Stimulated activated CD4-positive, alpha-beta T cell treated with anti-CD3 and anti-CD28 coated beads, TNF-alpha, amount 100 ng/mL, for 1 hour (primary cell): ENCODE results near the gene FAM200C.
A peak's percentile ranks its signal among the peaks of the same experiment; 100 is the strongest.
"Not testable (repeated sequence)": the region's sequence is repeated elsewhere in the genome, so short reads cannot be mapped to it uniquely, and the experiment has no call there.

ENCODE experiments used
- DNase-seq, 3 donors: peaks; one replicate each; pipeline ENCODE4 v3.0.0-alpha.2; 2020; ENCODE audit warnings: low read depth in 3 of 3, low spot score in 1 of 3

FAM200C gene

DNA sequence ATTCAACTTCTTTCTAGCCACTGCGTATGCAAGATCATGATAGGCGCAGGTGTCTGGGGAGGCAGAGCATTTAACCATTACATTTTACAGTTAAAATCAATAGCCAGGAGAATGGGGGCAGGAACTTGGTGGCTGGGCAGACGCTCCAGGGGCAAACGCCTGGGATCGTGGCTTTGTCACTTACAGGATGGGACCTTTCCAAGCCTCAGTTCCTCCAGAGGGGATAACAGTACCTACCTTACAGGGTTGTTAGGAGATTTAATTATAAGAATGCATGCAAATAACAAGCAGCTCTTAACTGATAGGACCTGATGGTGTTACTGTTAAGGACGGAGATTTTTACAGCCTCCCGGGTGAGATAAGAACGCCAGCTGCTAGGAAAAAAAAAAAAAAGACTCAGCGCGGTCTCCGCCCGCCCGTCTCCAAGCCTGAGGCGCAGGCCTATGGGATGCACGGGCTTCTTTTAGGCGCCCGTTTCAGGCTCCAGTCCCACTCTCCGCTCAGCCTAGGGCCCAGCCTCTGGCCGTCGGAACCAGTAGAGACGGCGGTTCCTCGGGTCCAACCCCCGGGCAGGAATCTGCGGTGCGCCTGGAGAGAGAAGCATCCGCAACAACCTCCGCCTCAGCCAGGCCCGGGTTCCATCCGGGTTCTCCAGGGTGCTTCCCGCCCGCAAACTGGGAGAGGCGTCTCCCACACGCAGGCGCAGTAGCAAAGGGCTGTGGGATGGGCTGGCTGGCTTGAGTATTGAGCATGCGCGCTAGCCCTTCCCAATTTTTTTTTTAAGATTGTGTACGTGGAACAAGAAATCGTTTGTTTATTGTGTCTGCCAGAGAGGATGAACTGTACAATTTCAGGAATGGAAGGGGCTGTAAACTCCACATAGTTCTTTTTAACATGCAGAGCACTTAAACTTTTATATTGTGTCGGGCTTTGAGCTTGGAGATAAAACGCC, at the start of gene FAM200C:
TSS of gene FAM200C (minus strand) at position 653 of the 952 bp plus-strand sequence. CDS start 4,564 bp downstream, outside the sequence.
- DNase-seq = peak; percentile 29 to 31 (median 31)

DNA sequence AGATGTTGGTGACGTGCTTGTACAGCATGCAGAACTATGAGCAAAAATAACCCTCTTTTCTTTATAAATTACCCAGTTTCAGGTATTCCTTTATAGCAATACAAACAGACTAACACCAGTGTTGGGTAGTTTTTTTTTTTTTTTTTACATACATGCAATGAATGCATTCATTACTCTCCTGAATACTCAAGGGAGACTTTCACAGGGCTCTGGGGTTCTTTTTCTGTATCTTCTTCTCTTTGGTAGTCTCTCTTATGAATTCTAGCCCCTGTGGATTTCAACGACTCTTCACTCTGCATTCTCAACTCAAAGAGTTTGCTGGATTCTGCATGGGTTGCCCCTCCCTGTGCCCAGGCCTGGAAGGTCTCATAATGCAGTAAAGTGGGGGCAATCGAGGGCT, 49.6 kb upstream of the FAM200C start:
- no peak for DNase-seq

DNA sequence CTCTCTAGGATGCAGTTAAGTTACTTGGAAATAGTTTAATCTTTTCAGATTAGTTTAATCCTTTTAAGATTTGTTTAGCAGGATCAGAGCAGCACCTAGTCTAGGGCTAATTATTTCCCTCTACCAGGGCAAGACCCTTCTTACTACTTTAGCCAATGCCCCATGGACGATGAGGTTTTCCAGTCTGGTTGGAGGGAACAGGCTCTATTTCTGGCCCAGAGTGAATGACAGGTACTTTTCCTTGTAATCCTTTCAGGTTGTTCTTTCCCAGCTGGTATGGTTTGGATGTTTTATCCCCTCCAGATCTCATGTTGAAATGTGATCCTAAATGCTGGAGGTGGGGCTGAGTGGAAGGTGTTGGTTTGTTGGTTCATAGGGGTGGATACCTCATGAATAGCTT, 49.0 kb upstream of the FAM200C start:
- no peak for DNase-seq

DNA sequence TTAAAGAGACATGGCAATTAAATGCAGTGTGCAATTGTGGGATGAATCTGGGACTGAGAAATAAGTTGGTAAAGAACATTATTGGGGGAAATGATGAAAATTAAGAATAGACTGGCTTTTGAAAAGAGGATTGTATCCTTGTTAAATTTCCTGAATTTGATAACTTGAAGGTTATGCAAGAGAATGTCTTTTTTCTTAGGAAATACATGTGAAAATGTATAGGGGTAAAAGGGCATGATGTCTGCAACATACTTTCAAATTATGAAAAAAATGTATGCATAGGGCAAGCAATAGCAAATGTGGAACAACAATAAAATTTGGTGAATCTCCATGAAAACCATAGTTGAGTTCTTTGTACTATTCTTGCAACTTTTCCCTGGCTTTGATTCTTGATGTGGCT, 45.9 kb upstream of the FAM200C start:
- DNase-seq = no peak

DNA sequence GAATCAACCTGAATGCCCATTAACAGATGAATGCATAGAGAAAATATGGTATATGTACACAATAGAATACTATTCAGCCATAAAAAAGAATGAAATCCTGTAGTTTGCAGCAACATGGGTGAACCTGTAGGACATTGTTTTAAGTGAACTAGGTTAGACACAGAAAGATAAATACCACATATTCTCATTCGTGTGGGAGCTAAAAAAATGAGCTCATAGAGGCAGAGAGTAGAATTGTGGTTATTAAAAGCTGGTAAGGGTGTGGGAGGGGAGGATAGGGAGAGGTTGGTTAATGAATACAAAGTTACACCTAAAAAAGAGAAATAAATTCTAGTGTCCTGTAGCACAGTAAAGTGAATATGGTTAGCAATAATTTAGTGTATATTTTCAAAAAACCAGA, 45.3 kb upstream of the FAM200C start:
- DNase-seq = no peak

DNA sequence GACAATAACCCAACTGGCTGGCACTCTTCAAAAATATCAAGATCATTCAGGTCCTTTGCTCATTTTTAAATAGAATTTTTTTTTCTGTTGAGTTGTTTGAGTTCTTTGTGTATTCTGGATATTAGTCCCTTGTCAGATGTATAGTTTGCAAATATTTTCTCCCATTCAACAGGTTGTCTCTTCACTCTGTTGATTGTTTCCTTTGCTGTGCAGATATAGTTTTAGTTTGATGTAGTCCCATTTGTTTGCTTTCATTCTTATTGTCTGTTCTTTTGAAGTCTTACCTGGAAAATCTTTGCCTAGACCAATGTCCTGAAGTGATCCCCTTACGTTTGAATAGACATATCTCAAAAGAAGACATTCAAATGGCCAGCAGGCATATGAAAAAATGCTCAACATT, 44.6 kb upstream of the FAM200C start:
- DNase-seq = no peak

DNA sequence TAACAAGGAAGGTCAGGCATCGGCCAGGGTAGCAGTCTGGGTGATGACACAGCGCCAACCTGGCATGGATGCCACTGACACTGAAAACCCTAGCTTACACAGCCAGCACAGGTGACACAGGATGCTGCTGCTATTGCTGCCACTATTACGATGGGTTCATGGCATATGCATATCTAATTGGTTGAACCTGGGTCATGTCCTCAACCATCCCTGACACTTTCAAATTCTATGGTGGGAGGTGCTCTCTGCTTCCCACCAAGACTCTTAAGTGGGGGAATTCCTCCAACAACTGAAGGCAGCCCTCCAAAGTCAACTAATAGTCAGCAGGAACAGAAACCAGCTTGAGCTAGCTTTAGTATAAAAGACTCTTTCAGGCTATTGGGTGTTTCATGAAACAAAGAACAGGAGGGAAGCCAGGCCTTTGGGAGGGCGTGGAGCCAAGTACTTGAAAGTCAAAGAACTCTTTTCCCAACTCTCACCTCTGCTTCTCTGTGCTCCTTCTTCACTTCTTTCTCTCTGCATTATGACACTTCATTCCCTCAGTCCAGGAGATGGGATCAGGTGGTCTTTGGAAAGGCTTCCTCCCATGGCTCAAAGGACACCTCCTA, 43.1 kb upstream of the FAM200C start:
- DNase-seq = no peak

DNA sequence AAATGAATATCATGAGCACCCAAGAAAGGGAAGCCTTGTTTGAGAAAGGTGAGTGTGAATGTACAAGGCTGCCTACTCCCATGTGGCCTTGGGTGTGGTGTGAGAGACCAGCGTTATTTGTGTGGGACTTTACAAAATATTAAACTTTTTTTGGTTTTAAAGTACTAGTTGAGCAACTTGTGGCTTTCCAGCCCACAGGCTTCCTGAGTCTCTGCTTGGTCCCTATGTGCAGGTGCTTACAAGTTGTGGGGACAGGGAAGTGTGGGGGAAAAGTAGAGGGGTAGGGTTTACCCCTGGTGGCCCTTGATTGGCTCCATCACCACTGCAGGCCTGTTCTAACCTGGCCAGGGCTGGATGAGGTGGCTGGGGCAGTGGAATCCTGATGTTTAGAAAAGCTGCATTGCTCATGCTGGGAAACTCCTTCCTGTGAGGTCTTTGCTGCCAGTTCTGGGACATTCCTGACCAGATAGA, 41.5 kb upstream of the FAM200C start:
- DNase-seq = no peak

DNA sequence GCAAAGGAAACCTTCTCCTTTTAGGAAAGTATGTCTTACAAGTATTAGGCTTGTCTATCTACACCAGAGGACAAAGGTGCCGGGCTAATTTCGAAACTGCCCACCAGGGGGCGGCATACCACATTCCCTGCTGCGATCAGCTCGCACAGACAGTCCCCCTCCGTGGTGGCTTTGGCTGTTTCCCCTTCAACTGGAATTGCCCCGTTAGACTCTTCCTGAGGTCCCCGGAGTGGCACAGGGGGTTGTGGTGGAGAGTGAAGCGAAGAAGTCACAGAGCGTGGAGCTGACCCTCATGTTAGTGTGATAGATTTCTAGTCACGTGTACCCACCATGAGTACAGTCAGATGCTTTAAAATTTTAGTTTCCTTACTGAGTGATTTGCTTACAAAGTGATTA, 39.3 kb upstream of the FAM200C start:
- DNase-seq = peak; percentile 73 to 95 (median 80)

DNA sequence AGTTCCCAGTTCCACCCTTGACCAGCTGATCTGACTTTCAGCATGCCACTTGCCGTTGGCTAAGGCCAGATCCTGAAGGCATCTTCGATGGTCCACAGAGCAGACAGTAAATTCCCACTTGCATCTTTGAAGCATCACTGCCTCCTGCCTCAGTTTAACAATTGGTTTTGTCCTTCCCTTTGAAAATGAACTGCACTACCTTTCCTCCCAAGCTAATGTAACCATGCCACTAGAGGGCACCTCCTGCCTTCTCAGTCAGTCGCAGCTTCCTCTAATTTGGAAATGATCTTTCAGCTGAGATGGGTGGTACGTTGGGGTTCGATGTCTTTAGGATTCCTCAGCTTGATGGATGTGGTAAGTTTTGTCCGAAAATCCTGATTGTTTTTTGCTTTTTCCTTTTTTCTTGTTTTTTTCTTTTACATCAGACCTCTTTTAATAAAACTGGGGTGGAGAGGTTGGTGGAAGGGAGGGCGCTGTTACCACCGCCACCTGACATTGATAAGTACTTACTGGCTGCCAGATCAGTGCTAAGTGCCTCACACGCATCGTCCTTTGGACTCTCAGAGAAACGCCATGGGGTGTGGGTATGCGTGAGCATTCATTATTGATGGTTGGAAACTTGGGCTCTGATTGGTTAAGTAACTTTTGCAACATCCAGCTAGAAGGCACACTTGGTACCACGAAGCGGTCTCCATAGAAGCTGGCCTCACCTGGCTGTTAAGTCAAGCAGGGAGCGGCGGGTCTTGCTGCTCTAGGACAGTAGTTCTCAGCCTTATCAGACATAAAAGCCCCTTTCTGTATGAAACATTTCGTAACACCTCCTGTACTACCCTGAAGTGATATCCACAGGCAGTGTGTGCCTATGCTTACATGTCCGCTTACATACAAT, 38.7 kb upstream of the FAM200C start:
- DNase-seq = peak; percentile 3 to 17 (median 17)

DNA sequence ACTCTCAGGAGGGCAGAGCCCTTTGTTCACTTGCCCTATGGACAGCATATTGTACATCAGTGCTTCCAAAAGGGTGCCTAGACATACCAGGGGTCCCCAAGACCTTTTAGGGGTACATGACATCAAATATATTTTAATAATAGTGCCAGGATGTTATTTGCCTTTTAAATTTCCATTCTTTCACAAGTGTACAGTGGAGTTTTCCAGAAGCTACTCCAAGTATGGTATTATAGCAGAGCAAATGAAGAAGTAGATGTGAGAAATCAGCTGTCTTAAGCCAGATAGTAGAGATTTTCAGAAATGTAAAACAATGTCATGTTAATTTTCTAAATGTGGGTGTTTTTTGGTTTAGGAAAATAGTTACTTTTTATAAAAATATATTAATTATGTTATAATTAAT, 37.4 kb upstream of the FAM200C start:
- DNase-seq = no peak

DNA sequence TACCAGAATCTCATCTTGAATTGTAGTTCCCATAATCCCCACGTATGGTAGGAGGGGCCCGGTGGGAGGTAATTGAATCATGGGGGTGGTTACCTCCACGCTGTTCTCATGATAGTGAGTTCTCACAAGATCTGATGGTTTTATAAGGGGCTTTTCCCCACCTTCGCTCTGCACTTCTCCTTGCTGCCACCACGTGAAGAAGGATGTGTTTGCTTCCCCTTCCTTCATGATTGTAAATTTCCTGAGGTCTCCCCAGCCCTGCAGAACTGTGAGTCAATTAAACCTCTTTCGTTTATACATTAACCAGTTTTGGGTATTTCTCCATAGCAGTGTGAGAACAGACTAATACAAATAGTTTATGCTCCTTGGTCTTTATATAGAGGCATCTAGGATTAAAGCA, 36.8 kb upstream of the FAM200C start:
- not testable (repeated sequence) for DNase-seq

DNA sequence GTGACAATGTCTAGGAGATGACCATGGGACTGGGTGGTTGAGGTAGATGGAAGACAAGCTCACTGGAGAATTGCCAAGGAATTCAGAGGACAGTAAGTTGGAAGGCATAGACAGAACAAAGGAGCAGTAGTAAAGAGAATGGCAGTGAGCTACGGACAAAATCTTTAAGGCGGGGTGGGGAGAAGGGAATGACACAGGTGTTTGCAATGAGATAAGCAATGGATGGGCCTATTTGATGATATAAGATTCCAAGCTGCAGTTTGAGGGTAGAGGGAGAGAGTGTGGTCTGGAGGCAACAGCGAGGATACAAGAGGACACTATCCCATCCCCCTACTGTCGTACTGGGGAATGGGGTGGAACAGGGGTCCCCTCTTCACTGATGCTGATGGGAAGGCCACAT, 36.2 kb upstream of the FAM200C start:
- DNase-seq = no peak

DNA sequence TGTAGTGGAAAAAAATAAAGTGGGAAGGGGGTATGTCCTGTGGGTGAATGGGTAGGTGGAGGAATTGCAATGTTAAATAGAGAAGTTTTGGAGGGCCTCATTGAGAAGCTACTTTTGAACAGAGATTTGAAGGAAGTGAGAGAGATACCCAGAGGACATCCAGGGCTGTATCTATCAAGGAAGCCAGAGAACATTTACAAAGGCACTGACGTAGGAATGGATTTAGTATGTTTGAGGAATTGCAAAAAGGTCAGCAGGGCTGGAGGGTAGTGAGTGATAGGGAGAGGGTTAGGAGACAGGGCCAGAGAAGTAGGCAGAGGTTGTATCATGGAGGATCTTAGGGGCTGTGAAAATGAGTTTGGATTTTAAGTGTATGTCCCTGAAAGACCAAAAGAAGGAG, 35.7 kb upstream of the FAM200C start:
- no peak for DNase-seq

DNA sequence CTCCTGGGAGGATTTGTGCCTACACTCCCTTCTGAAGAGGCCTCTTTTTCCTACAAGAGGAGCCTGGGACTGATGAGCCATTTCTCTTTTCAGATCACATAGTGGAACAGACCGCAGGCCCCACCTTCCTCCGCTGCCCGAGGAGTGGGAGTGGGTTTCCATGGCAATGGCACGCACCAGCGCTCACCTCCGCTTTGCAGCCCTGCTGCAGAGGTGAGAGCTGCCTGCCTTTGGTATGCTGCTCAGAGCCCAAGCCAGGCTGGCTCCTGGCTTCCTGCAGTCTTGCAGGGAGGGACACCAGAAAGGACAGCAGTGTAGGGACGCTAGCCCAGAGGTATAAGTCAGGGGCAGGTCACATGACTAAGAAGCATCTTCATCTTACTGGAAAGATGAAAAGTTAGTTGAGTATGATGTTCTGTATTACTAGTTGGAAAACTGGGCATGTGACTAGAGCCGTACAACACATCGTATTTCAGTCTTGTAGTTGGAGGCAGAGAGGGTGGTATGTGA, 34.2 kb upstream of the FAM200C start:
- DNase-seq = no peak

DNA sequence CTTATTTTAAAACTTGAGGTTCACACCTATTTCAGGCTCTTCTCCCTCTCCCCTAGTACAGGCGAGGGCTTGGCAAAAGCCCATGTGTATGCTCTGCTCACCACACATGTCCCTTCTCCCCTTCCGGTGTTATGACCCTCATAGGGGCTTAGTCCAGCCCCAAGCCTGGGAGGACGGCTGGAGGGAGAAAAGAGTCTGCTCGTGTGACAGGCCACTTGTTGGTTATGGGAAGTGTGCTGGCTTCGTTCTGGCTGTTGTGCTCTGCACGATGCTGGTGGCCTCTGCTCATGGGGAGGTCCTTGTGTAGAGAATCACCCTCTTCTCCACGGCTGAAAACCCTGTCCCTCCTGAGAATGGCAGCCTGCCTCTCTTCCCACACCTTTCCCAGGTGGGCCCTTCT, 32.9 kb upstream of the FAM200C start:
- no peak for DNase-seq

DNA sequence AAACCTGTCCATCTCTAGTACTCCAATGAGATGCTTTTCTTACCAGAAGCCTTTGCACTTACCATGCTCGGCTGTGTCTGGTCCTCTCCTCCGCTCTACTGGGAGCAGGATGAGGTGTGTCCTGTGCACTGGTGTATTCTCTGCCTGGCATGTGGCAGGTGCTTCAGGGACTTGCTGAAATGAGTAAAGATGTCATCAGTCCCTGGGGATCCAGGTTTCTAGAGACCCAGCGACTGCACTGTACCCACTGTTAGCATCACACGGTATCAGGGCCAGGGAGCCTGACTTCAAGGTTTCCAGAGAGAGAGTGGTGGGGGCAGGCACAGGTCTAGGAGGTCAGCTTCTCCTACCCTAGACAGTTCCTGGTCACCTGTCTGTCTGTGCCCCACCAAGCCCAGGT, 32.3 kb upstream of the FAM200C start:
- no peak for DNase-seq

DNA sequence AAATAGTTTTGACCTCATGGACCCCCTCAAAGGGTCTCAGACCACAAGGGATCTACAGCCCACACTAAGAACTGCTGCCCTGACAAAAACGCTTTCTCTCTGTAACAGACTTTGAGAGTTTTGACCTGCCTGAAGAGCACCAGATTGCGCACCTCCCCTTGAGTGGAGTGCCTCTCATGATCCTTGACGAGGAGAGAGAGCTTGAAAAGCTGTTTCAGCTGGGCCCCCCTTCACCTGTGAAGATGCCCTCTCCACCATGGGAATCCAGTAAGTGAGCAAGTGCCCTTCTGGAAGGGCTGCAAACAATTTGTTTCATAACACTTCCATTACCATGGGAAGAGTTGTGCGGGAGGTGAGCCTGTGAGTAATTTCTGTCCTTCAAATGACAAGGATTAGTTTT, 27.8 kb upstream of the FAM200C start:
- no peak for DNase-seq

DNA sequence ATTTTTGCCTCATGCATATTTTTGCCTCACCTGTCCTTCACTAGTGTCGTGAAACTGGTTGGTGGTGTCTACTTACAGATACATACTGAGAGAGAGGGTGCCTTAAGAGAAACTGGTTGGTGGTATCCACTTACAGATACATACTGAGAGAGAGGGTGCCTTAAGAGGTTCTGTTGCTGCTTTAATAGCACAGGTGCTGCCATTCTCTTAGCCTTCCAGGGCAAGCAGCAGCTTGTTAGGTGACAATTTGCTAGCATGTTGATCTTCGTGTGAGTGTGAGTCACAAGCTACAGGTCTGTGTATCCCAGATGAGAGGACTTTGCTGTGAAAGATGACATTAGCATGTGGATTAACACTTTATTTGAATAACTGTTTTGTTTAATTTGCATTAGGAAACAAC, 23.2 kb upstream of the FAM200C start:
- no peak for DNase-seq

DNA sequence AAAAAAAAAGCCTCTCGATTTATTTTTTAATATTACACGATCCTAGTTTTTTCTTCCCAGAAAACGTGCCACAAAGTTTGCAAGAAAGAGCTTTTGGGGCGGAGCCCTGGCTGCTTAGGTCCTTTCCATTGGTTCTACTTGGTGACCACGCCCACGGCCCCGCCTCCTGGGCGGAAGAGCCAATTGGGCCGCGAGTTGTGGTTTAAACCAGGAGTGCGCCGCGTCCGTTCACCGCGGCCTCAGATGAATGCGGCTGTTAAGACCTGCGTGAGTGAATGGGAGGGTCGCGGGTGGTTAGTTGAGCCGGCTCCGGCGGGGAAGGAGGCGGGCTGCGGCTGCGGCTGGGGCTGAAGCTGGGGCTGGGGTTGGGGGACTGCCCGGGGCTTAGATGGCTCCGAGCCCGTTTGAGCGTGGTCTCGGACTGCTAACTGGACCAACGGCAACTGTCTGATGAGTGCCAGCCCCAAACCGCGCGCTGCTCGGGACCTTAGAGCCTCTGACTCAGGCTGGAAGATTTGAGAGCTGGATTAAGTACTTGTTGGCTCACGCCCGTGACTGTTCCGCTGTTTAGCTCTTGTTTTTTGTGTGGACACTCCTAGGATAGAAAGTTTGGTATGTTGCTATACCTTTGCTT, 21.9 kb upstream of the FAM200C start, which contains the start of gene PTTG1:
TSS of gene PTTG1 (plus strand) at position 231 of the 634 bp plus-strand sequence. CDS start 458 bp downstream, outside the sequence.
- DNase-seq = peak; percentile 61 to 86 (median 69)

DNA sequence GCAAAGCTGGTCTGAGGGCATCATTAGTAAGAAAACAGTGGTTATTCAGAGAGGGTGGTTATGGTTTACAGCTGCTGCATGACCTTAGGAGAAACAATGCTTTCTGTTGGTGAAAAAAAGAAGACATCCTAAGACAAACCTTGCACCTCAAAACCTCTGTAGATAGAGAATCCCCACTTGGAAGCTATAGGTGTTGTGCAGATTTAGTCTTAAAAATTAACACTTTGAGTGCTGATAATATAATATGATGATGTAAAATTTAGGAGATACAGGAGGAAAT, 20.4 kb upstream of the FAM200C start:
- DNase-seq = no peak
